ENCODE results near the gene CDKAL1.
"Not testable (repeated sequence)": the region's sequence is repeated elsewhere in the genome, so short reads cannot be mapped to it uniquely, and the experiment has no call there.

The CDKAL1 gene

GRCh38 chr6:20900389-20901160, 366.3 kb downstream of the CDKAL1 start:
- DNase-seq = no peak

DNA sequence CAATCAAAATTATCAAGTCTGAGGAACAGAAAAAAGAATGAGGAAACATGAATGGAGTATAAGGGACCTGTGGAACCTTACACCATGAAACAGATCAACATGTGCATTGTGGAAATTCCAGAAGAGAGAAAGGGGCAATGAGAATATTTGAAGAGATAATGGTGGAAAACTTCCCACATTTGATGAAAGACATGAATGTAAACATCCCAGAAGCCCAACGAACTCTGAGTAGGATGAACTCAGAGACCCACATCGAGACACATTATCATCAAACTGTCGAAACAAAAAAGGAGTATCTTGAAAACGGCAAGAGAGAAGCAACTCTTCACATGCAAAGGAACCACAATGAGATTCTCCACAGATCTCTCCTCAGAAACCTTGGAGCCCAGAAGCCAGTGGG, 371.1 kb downstream of the CDKAL1 start:
- no peak for DNase-seq

- no peak for DNase-seq
Measured at GRCh38 chr6:20906945-20907344, 372.7 kb downstream of the CDKAL1 start.

- DNase-seq = no peak
Measured at GRCh38 chr6:20907486-20908071, 373.3 kb downstream of the CDKAL1 start.

GRCh38 chr6:20909621-20910020, 375.4 kb downstream of the CDKAL1 start:
- no peak for DNase-seq

GRCh38 chr6:20911712-20912111, 377.5 kb downstream of the CDKAL1 start:
- no peak for DNase-seq

DNA sequence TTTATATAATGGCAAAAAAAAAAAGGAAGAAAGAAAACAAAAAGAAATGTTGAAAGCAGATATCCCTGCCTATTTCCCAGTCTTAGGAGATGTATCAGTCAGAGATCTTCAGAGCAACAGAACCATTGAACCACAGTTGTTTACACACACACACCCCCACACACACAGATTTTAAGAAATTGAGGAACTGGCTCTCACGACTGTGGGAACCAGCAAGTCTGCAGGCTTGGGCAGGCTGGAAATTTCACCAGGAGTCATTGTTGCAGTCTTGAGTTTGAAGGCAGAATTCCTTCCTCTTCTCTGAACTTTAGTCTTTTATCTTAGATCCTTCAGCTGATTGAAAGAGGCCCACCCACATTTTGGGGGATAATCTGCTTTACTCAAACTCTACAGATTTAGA, 380.9 kb downstream of the CDKAL1 start:
- no peak for DNase-seq

DNA sequence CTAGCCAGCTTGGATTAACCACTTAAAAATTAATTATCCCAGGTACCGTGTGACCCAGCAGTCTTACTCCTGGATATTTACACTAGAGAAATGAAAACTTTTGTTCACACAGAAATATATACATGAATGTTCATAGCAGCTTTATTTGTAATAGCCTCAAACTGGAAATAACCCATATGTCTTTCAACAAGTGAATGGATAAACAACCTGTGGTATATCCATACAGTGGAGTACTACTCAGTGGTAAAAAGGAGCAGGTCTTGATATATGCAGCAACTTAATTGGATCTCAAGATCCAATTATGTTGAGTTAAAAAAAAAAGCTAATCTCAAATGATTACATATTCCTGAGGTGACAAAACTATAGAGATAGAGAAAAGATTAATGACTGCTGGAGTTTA, 381.4 kb downstream of the CDKAL1 start:
- no peak for DNase-seq

DNA sequence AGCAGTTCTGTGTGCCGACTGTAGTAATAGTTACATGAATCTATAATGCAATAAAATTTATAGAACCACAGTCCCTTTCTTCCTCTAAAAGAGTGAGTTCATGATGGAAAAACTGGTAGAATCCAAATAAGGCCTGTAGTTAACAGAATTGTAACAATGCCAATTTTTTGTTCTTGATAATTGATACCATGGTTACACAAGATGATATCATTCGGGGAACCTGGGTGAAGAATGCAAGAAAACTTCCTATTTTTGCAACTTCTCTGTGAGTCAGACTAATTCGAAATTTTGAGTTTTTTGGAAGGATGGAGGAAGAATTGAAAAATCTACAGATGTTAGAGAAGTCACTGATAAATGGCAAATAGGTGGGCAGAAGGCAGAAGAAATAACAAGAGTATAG, 381.8 kb downstream of the CDKAL1 start:
- DNase-seq = no peak

GRCh38 chr6:20918868-20919267, 384.6 kb downstream of the CDKAL1 start:
- no peak for DNase-seq

- peak; percentile 16 for DNase-seq
Measured at GRCh38 chr6:20919677-20920385, 385.6 kb downstream of the CDKAL1 start.

- DNase-seq = no peak
Measured at GRCh38 chr6:20921578-20921977, 387.3 kb downstream of the CDKAL1 start.

DNA sequence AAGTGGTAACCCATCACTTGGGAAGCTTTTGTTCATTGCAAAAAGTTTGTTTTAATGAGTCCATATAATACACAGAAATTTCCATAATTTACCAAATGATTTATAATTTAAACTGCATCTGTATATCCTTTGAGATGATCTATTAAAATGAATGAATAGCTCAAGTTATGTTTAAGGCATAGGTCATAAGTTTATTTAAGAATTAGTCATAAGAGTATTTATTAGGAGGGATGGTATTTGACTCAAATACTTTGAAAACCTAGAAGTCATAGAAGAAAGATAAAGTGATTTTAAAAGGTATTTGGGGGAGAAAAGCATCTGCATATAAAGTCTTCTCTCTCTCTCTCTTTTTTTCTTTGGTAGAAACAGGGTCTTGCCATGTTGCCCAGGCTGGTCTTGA, 388.5 kb downstream of the CDKAL1 start:
- DNase-seq = no peak

- not testable (repeated sequence) for DNase-seq
Measured at GRCh38 chr6:20924094-20924493, 389.8 kb downstream of the CDKAL1 start.

- DNase-seq = no peak
Measured at GRCh38 chr6:20924911-20925543, 390.8 kb downstream of the CDKAL1 start.

DNA sequence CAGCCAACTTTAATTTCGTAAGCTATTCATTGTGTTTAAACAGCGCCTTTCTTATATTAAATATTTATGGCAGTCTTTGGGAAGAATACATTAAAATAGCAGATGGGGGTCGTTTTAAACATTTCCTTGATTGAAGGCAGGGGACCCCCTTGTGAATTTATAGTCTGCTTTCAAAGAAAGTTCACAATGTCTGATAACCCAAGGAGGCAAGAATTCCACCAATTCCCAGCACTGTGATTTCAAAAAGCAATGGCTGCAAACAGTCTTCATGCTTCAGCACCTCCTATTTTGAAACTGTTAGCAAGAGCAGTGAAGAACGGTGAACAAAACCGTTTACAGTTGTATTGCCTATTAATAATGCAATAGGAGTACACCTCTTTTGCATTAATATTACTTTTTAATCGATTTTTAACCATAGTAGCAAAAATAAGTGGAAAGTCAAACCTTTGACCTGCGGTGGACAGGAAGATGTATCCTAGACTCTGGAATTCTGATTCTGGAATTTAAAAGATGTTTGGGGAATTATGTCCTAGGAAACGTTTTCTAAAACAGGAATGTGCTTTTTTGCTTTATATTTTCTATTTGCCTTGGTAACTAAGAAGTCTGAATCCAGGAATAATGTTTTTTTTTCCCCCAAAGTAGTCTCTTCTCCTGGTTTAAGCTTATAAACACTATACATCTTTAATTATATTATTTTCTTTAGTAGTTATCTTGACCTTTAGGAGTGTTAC, 393.0 kb downstream of the CDKAL1 start:
- no peak for DNase-seq

DNA sequence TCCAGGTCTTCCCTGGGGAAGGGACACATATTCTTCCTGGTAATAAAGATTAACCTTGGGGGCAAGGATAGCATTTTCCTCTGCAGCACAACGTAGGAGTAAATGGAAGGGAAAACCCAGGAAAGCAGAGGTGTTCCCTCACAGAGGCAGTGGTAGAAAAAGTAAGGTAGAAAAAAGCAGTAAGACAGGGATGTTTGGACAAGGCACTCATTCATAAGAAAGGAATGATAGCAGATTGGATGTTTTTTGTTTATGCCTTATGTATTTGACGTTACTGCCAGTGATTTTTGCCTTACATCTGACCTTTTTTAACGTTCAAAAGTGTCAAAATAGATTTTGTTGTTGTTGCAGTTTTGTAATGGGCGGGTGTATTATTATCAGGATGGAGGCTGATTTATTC, 395.0 kb downstream of the CDKAL1 start:
- no peak for DNase-seq

- DNase-seq = no peak
Measured at GRCh38 chr6:20931093-20931492, 396.8 kb downstream of the CDKAL1 start.

DNA sequence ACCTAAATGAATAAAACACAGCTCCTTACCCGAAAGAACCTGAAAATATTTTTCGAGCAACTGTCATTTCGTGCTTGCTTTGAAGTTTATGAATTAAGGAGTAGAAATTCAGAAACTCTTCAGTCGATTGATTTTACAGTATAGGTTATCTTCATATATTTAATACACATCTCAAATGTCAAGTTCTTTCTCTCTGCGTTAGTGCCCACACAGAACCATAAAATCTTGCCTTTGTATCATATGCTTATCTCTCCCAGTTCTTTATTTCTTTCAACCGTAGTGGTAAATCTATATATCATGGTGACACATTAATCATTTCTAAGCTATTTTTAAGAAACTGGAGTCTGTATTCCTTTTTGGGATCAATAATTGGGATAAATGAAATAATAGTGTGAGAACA, 397.5 kb downstream of the CDKAL1 start:
- DNase-seq = no peak

DNA sequence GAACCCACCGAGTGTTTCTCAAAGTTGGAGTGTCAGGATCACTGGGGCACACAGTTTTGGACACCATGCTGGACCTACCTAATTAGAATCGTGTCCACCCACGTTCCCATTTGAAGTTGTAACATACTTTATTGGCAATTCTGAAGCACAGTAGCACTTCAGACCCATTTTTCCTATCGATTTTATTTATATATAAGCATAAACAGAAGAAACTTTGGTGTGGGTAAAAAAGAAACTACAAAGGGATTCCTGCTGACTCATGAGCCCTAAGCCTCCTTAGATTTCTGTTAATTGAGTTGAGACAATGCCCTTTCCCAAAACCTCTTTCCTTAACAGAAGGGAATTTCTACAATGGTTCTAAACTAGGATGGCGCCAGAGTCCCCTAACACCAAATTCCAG, 398.0 kb downstream of the CDKAL1 start:
- DNase-seq = no peak

DNA sequence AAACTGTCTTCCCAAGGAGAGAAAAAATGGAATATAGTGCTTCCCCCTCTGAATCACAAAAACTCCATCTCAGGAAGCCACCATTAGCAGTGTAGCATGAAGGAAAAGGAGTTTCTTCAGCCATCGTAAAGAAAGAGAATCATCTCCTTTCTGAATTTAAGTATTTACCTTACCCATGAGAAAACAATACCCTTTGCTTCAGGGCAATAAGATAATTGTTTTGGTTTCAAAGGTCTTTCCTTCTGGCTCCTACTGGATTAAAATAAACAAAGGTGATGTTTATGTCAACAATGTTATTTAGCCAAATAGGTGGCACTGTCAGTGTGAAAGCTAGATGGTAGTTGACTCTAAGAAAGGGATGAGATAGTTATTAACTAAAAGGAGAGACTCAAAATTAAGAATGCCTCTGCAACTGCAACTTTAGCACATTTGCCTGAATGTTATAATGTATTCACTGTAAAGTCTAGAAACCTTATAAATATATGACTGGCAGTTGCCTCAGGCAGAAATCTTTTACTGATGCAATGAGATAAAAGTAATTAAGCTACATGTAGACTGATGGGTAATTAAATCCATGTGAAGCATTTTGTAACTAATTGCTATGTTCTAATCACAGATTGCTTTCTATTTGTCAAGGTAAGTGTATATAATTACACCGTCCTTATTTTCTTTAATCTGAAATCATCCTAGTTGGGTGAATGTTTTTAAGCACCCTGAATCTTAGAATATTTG, 399.0 kb downstream of the CDKAL1 start:
- no peak for DNase-seq

- DNase-seq = no peak
Measured at GRCh38 chr6:20936949-20937348, 402.7 kb downstream of the CDKAL1 start.

Measured in stimulated activated CD4-positive, alpha-beta T cell treated with anti-CD3 and anti-CD28 coated beads, Interleukin-4, amount 100 ng/mL, for 24 hours (primary cell).